AG04449 (cell line): ENCODE data around the gene MGMT.

Experiments
- CTCF ChIA-PET: fragments of 350-600 bp; formaldehyde crosslinking; extraction: SDS; loops from one replicate; lab custom pipeline; 2021; ENCODE audit warnings: antibody characterized with exemption; lab: Yijun Ruan, JAX
- POLR2A ChIA-PET: fragments of 400-600, 350-600 bp; formaldehyde crosslinking; extraction: SDS; loops from one replicate; lab custom pipeline; 2020; ENCODE audit warnings: antibody characterized with exemption, inconsistent platforms; lab: Yijun Ruan, JAX
- DNase-seq: peaks from one replicate; pipeline ENCODE4 v3.0.0-alpha.2; 2010; ENCODE audit warnings: low read depth, low spot score
- H3K4me3 ChIP-seq: 2 replicates; pipeline ENCODE4 v1.5.1; 2011; ENCODE audit warnings: low read depth, mild to moderate bottlenecking, control low read depth, low read length
- TF ChIP-seq, protein P1 (sequence below): IDR thresholded peaks from one replicate; pipeline ENCODE4 v1.5.1; 2011; ENCODE audit warnings: mild to moderate bottlenecking, moderate library complexity, low read length, control low read depth, inconsistent platforms; ENCODE audit not compliant: insufficient read depth; ENCODE audit errors: missing control alignments

MGMT gene

DNA sequence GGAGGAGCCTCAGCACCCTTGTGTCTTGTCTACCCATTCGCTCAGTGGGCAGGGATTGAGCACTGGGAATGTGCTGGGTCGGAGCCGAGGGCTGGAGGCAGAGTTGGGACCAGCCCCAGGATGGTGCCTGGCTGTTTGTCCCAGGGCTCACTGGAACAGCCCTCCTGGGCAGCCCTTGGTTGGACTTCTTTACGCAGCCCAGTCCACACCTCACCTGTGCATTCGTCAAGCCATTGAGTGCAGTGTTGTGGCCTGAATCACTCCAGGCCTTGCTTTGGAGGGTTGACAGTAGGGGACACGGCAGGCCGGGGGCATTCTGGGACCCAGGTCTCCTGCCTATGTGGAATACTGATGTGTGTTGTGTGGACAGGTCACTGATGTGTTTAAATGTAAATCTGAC lies 229.6 kb downstream of the MGMT start:
- no peak for DNase-seq
- POLR2A ChIA-PET, result no interaction called here
- CTCF ChIA-PET, result no interaction called here
- TF ChIP-seq, protein P1, sequence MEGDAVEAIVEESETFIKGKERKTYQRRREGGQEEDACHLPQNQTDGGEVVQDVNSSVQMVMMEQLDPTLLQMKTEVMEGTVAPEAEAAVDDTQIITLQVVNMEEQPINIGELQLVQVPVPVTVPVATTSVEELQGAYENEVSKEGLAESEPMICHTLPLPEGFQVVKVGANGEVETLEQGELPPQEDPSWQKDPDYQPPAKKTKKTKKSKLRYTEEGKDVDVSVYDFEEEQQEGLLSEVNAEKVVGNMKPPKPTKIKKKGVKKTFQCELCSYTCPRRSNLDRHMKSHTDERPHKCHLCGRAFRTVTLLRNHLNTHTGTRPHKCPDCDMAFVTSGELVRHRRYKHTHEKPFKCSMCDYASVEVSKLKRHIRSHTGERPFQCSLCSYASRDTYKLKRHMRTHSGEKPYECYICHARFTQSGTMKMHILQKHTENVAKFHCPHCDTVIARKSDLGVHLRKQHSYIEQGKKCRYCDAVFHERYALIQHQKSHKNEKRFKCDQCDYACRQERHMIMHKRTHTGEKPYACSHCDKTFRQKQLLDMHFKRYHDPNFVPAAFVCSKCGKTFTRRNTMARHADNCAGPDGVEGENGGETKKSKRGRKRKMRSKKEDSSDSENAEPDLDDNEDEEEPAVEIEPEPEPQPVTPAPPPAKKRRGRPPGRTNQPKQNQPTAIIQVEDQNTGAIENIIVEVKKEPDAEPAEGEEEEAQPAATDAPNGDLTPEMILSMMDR, result no peak
- no peak overlapping the region for H3K4me3 ChIP-seq

DNA sequence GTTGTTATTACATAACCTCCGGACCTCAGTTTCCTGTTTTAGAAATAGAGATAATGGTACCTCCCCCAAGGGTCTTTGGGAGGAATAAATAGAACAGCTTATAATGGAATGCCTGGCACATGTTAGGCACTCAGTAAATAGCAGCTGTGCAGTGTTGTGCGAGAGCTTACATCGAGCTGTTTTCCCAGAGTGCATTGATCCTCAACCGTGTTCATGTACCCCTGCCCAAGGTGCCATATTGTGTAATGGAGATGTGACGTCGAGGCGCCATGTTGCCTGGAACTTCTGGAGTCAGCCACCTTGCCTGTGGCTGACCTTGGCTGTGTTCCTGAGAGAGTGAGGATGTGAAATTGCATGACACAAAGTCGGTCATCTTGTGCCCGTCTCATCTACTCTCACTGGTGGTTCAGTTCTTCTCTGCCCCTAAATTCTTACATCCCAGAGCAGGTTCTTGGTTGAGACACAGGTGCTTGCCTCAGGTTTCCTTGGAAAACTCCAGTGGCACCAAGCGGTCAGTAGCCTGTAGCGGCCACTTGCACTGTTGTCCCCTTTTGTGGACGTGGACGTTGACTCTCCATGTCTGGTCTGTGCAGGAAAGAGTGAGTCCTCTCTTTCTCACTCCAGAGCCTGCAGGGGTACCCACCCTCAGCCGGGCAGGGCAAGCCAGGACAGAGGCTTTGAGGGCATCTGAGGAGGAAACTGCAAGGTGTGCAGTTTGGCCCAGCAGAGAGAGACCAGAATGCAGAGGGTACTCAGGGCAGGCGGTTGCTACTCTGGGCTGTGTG lies 230.6 kb downstream of the MGMT start:
- CTCF ChIA-PET, result no interaction called here

DNA sequence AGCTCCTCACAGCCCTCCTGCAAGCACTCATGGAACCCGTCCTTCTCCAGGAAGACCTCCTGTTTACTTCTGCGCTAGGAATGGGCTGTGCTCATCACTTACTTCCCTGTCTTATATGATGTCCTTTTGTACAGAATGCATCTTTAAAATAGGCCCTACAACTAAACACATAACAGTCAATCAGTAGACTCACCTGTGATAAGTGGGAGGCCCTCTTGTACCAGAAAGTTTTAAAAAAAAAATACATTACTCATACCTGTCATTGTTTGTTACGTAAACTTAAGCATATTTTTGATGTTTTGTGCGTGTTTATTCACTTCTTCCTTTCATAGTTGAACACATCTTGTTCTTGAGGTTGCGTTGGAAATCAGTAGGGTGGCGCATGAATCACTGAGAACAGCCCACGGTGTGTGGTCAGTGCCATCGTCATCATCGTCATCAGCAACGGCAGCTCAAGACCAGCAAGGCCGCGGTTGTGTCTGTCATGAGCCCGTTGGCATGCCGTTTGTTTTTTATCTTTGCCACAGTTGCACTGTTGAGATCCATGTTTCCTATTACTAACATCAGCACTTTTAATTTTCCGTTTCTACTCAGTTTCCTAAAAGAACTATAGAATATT lies 232.8 kb downstream of the MGMT start:
- ChIA-PET POLR2A (no interaction called here), CTCF (no interaction called here)
- no peak for DNase-seq
- H3K4me3 ChIP-seq, result no peak overlapping the region
- TF ChIP-seq, protein P1, result no peak

More for the DNA sequence above, 230.6 kb downstream of the MGMT start:
- no peak overlapping the region for H3K4me3 ChIP-seq
- POLR2A ChIA-PET, result no interaction called here
- TF ChIP-seq, protein P1, result no peak
- DNase-seq, result no peak

DNA sequence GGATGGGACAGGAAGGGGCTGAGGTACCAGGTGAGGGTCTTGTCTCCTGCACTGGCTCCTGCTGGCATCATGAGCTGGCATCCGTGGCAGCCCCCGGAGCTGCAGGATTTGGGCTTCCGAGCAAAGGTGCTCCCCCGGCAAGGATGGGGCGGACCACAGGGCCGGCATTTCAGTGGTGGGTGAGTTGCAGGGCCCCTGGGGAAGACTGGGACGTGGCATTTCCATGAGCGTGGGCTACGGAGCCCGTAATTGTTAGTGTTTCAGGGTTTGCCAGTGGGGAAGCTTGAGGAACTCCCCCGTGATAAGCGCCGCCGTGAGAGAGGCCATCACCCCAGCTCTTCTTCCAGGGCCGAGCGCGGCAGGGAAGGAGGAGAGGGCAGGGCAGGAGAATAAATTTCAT lies 235.6 kb downstream of the MGMT start:
- no peak for DNase-seq
- TF ChIP-seq, protein P1, result no peak
- ChIA-PET CTCF (no interaction called here), POLR2A (no interaction called here)
- H3K4me3 ChIP-seq, result no peak overlapping the region

DNA sequence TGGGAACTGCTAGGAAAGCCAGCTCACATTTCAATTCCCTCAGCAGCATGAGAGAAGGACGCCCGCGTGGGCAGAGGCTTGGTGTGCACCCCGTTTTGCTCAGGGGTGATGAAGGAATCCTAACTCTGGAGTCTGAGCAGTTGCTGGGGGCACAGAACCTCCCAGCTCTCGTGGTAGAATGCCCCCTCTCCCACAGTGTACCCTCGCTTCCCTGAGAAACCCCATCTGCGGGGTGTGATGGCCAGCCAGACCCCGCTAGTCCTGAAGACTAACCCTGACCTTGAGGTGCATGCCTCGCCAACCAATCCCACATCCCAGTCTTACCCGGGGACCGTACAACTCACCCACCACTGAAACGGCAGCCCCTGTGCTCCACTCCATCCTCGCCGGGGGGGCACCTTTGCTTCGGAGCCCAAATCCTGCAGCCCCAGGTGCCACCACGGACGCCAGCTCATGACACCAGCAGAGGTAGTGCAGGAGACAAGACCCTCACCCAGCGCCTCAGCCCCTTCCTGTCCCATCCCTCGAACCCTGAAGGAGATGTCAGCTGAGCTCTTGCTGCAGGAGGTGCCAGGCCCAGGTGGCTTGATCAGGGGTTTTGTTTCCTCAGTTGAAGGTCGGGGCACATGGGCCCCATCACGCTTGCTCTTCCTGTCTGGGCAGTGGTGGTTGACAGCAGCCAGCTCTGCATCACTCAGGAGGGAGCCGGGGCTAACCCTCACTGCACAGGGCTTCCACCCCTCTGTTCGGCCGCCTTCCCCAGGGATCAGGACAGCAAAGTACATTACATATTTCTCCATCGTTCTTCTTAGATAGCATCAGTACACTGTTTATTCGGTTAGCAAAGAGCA lies 236.5 kb downstream of the MGMT start:
- ChIA-PET POLR2A (no interaction called here), CTCF (no interaction called here)

More for the DNA sequence above, 236.5 kb downstream of the MGMT start:
- no peak for DNase-seq
- no peak overlapping the region for H3K4me3 ChIP-seq
- TF ChIP-seq, protein P1, result no peak
